GM19240 (cell line): Measurements from ENCODE around the gene NLRP6.

Experiments used
- DNase-seq: peaks from one replicate; pipeline ENCODE4 v3.0.0; 2011; ENCODE audit warnings: low spot score; ENCODE audit not compliant: insufficient read length

NLRP6 gene

DNA sequence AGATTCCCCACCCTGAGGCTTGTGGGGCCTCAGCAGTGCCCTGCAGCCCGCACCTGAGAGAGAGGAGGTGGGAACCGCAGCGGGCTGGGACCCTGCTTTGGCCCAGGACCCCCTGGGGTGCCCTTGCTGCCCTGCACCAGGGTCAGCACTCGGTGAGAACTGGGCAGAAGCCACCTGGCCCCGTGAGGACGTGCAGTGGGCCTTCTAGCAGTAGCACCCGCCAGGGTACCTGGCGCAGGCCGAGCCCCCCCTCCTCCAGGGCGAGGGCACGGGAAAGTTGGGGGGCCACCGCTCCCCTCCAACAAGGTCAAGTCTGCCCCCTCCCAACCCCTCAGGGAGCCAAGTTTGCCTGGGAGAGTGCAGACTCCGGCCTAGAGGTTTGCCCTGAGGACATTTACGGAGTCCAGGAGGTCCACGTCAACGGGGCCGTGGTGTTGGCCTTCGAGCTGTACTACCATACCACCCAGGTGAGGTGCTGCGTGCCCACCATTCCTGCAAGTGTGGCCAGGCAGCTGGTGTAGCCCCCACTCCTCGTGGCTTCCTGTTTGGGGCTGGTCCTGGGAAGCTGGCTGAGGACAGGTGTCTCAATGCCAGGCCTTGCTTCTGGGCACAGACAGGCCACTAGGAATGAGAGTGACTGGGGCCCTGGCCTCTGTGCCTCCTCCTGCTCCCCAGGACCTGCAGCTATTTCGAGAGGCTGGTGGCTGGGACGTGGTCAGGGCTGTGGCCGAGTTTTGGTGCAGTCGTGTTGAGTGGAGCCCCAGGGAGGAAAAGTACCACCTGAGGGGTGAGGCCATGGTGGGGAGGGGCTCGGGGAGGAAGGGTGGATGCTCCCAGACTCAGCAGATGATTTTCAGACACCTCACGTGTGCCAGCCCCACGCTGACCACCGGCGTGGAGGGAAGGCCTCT lies 14.3 kb downstream of the NLRP6 start:
- DNase-seq = no peak

DNA sequence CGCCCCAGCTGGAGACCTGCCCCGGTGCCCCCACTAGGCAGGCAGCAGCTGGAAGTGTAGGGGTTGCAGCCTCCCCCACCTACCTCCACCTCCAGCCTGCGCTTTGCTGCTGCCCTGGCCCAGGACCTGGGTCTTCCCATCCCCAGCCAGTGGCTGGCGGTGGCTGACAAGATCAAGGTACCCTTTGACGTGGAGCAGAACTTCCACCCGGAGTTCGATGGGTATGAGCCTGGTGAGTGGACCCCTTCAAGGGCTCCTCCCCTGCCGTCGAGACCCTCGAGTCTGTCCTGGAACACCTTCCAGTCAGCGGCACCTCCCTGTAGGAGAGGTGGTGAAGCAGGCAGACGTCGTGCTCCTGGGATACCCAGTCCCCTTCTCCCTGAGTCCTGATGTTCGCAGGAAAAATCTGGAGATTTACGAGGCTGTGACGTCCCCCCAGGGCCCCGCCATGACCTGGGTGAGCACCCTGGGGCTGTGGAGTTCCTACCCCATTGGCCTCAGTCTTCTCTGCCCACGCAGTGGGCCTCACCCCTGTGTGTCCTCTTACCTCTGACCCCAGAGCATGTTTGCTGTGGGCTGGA lies 15.2 kb downstream of the NLRP6 start:
- no peak for DNase-seq

- no peak for DNase-seq
These were observed 15.8 kb downstream of the NLRP6 start for GRCh38 chr11:293852-294661.

DNA sequence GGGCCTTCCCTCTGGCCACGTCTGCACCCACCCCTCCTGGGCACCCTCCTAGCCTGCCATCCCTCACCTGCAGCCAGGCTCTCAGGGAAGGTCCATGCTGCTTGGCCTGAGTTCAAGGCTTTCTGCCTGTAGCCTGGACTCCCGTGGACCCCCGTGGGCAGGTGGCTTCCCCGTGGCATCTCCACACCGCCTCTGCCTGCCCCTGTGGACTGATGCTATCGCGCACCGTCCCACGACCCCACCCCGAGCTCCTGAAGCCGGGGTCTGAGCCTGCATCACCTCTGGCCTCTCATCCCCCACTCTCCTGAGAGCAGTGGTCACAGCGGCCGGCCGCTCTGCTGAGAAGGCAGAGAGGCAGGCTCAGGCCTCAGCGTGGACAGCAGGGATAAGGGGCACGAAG lies 16.6 kb downstream of the NLRP6 start:
- no peak for DNase-seq

- DNase-seq = no peak
These were observed 17.4 kb downstream of the NLRP6 start for GRCh38 chr11:295351-296170.

DNA sequence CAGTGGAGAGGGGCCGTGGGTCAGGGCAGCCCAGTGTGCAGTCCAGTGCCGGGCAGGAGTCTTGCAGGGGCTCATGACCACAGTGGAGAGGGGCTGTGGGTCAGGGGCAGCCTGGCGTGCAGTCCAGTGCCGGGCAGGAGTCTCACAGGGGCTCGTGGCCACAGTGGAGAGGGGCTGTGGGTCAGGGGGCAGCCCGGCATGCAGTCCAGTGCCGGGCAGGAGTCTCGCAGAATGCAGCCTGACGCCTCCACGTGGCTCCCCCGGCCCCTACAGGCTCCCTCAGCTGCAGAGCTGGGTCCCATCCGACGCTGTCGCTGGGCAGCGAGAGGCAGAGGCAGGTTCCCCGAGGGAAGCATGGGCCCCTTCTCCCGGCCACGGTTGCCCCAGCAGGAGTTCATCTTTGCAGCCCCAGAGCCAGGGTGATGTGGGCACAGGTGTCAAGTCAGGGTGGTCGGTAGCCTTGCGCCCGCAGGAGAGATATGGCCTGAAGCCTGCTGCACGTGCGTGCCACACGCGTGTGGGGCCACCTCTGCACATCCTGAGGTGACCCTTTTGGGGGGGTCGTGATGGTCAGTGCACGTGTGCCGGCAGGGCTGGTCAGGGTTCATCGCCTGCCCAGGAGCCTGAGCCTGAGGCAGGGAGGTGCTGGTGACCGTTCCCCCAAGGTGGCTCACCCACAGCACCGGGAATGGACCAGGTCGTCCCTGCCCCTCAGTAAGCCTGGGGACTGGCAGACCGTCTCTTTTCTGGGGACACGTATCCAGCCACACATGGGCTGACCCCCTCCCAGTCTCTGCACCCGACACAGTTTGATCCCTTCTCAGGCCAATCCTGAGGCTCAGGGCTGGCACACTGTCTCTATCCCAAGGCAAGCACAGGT lies 18.2 kb downstream of the NLRP6 start:
- no peak for DNase-seq

- DNase-seq = no peak
These were observed 18.9 kb downstream of the NLRP6 start for GRCh38 chr11:297051-297585.

GRCh38 chr11:297586-298405 lies 19.6 kb downstream of the NLRP6 start:
- DNase-seq = no peak

DNA sequence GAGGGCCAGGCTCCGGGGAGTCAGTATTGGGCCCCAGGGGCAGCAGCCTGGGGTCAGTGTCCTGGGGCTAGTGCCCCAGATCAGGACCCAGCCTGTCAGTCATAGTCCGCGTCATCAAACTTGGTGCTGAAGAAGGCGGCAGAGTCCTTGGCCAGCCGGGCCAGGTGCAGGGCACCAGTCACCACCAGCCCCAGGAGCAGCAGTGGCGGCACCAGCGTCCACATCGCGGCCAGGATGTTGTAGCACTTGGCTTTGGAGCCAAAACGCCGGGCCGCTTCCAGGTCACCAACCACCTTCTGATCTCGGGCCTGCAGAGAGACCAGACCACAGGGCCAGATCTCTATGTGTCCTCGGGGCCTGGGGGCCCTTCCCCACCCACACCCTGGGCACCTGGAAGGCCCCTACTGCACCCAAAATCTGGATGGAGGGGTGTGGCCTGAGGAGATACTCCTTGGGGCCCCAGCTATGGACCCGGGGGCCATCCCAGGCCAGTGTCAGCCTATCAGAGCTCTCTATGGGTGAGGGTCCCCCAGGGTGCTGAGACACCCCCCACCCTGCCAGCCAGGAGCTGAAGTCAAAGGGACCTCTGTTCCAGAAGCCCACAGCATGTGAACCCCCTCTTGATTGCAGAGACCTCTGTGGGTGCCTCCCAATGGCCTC lies 20.3 kb downstream of the NLRP6 start:
- DNase-seq = no peak

DNA sequence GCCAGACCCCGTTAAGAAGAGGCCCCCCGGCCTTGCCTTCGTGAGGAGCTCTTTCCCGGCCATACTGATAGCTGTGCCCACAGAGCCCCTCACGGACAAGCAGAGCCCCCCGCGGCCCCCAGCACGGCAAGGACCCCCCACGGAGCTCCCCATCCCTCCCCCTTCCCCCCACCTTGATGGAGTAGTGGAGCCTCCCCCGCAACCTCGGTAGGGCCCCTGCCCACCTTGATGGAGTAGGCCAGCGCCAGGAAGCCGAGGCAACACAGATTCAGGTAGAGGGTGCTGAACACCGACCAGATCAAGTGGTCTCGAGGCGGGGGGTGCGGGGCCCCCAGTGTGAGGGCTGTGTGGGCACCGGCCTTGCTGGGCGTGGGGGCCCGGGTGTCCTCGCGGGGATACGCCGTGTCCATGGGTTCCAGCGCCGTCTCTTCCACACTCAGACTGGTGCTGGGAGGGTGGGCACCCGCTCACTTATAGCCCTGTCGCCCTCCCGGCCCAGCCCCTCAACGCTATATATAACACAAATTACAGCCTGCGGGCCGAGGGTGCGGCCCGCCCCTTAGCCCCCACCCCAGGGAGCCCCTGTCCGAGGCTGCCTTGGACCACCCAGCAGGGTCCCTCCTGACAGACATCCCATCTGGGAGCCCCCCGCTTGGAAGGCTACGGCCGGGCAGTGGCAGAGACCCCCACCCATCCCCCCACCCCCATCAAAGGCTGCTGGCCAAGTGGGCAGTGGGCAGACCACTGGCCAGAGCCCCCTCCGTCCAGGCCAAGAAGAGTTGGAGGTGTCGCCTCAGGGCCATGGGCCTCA lies 21.1 kb downstream of the NLRP6 start, which contains the start of gene IFITM5:
Gene IFITM5, minus strand, starts transcription at position 446 of the 811 bp plus-strand sequence. Its CDS starts 36 bp downstream, at position 410.
- no peak for DNase-seq

GRCh38 chr11:299951-300735 lies 21.9 kb downstream of the NLRP6 start:
- DNase-seq = no peak

- peak; percentile 63 for DNase-seq
These were observed 25.2 kb downstream of the NLRP6 start for GRCh38 chr11:303363-303762.

DNA sequence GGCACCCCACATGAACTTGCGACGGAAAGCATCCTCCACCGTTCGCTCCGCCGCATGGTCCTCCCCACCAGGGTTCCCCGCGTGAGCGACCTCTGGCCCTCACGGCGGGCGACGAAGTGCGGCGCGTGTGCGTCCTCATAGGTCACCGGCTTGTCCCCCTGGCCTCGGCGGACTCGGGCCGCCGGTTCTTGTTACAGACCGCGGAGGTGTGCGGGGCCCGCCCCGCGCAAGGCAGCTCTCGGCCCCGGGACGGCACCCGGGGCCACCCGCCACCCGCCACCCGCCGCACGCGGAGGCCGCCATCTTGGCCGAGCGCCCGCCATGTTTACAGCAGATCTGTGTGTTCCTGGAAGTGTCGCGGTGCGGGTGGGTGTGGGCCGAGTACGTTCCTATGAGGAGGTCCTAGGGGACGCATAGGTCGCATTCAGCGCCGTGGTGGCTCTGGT lies 25.9 kb downstream of the NLRP6 start:
- no peak for DNase-seq

- peak; percentile 68 for DNase-seq
These were observed 27.0 kb downstream of the NLRP6 start for GRCh38 chr11:304915-305843.

- DNase-seq = no peak
These were observed 27.6 kb downstream of the NLRP6 start for GRCh38 chr11:305844-306211.
